AG04449 (cell line): ENCODE results near the gene PGP.

Experiments used
- CTCF ChIA-PET: fragments of 350-600 bp; formaldehyde crosslinking; extraction: SDS; loops from one replicate; lab custom pipeline; 2021; ENCODE audit warnings: antibody characterized with exemption; lab: Yijun Ruan, JAX
- POLR2A ChIA-PET: fragments of 400-600, 350-600 bp; formaldehyde crosslinking; extraction: SDS; loops from one replicate; lab custom pipeline; 2020; ENCODE audit warnings: antibody characterized with exemption, inconsistent platforms; lab: Yijun Ruan, JAX
- DNase-seq: peaks from one replicate; pipeline ENCODE4 v3.0.0-alpha.2; 2010; ENCODE audit warnings: low read depth, low spot score
- H3K4me3 ChIP-seq: 2 replicates; pipeline ENCODE4 v1.5.1; 2011; ENCODE audit warnings: low read depth, mild to moderate bottlenecking, control low read depth, low read length
- CTCF ChIP-seq: IDR thresholded peaks from one replicate; pipeline ENCODE4 v1.5.1; 2011; ENCODE audit warnings: mild to moderate bottlenecking, moderate library complexity, low read length, control low read depth, inconsistent platforms; ENCODE audit not compliant: insufficient read depth; ENCODE audit errors: missing control alignments

PGP gene

GRCh38 chr16:2226245-2226793 lies 11.7 kb upstream of the PGP start:
- ChIA-PET POLR2A (interaction anchor here (1.2 kb wide), 1 partner anchor 12 kb away, joined by 4 read pairs; no protein-coding TSS in a partner anchor), CTCF (interaction anchor here (1.1 kb wide), 1 partner anchor 24 kb away, joined by 4 read pairs; the partner anchor contains the start of gene ECI1)
- no peak overlapping the region for H3K4me3 ChIP-seq
- no peak for TF ChIP-seq CTCF
- no peak for DNase-seq

- CTCF ChIA-PET, result interaction anchor here (0.9 kb wide), 1 partner anchor 119 kb away, joined by 3 read pairs; no protein-coding TSS in a partner anchor
- POLR2A ChIA-PET, result interaction anchor here (1.8 kb wide), 1 partner anchor 10 kb away, joined by 6 read pairs; the partner anchor contains the start of gene PGP
- no peak for DNase-seq
- peak overlapping the region; percentile 89 for H3K4me3 ChIP-seq
- peak; percentile 21 for TF ChIP-seq CTCF
Observed at GRCh38 chr16:2223942-2224486, 9.4 kb upstream of the PGP start.

GRCh38 chr16:2223221-2223941 lies 8.7 kb upstream of the PGP start, which contains the start of gene E4F1:
TSS of gene E4F1 (plus strand) at chr16:2223591. CDS start at chr16:2223614, 23 bp downstream.
- no peak for TF ChIP-seq CTCF
- peak; percentile 92 for DNase-seq
- peak within 1 kb of the TSS; percentile 89 for H3K4me3 ChIP-seq
- CTCF ChIA-PET, result no interaction called here
- POLR2A ChIA-PET, result interaction anchor here (1.8 kb wide), 1 partner anchor 9 kb away, joined by 6 read pairs; the partner anchor contains the start of gene PGP

- H3K4me3 ChIP-seq, result no peak overlapping the region
- CTCF ChIA-PET, result interaction anchor here (1.0 to 1.2 kb wide), 2 partner anchors 21 to 258 kb away, joined by 3 read pairs; no protein-coding TSS in a partner anchor
- TF ChIP-seq CTCF, result no peak
- no peak for DNase-seq
- POLR2A ChIA-PET, result no interaction called here
Observed at GRCh38 chr16:2216330-2216729, 1.7 kb upstream of the PGP start.

- ChIA-PET POLR2A (interaction anchor here (0.8 to 2.6 kb wide), 4 partner anchors 8 to 59 kb away, joined by 6 to 13 read pairs (median 6); partner anchors contain the start of genes E4F1, ECI1 and TRAF7), CTCF (interaction anchor here (0.9 kb wide), 1 partner anchor 287 kb away, joined by 3 read pairs; no protein-coding TSS in a partner anchor)
- no peak for TF ChIP-seq CTCF
- no peak for DNase-seq
- H3K4me3 ChIP-seq, result peak overlapping the region; percentile 67
Observed at GRCh38 chr16:2213817-2214718, 572 bp downstream of the PGP start.
